ENCODE measurements around the gene KIF26B. TPM values are rescaled to one million over a fixed set of nuclear protein-coding genes. Genes with fewer than 3 reads are reported as not detected.

Gene KIF26B
- total and polyA plus RNA-seq, 2 experiments from 2014 or later, result 0.03 to 0.76 TPM

DNA sequence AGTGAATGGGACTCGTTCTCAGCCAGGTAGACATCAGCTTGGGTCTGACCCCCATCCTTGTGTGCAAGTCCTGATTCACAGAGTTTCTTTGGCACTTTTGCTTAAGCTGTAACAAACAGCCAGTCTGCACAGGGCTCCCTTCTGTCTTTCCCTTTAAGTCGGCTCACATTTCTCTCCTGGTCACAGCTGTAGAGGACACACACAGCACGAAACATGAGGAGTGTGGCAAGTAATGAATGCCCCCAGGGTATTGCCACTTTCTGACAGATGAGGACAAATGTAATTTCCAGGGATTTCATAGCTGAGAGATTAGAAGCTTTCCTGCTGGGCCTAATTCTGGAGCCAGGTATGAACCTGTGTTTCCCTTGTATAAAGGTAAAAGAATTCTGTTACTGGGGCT, 423.5 kb downstream of the KIF26B start:
- H3K27ac Mint-ChIP-seq, result no peak overlapping the region; the same call in 1 of the 2 replicates
- H3K4me2 ChIP-seq, result no peak overlapping the region
- ATAC-seq, result no peak
- no peaks in the 10 kb centered on the region for H3K27me3 ChIP-seq (ENCODE audit: insufficient read depth)
- DNase-seq (ENCODE audit: low spot score), result no peak
- H3K4me1 ChIP-seq (ENCODE audit: insufficient read depth), result no peaks in the 10 kb centered on the region
- no peaks in the 10 kb centered on the region; the same call in 2 of the 3 replicates for H3K4me1 Mint-ChIP-seq
- TF ChIP-seq NANOG (IDR thresholded peaks at IDR 0.05; ENCODE audit: borderline replicate concordance) (no peak), CREB1 (CRISPR knock-in tag; IDR thresholded peaks at IDR 0.05; ENCODE audit: low read depth) (no peak), EZH2phosphoT487 (IDR thresholded peaks at IDR 0.05; ENCODE audit: unreplicated experiment) (no peak), STAT1 (IDR thresholded peaks at IDR 0.05; ENCODE audit: unreplicated experiment) (no peak), ZNF114 (CRISPR knock-in tag; IDR thresholded peaks at IDR 0.05) (no peak), JUNB (IDR thresholded peaks at IDR 0.05; ENCODE audit: unreplicated experiment) (no peak), POLR2AphosphoS5 (IDR thresholded peaks at IDR 0.05; ENCODE audit: low read depth) (no peak), ZNF331 (CRISPR knock-in tag; IDR thresholded peaks at IDR 0.05; ENCODE audit: low read depth) (no peak)
- TF ChIP-seq, protein P1, sequence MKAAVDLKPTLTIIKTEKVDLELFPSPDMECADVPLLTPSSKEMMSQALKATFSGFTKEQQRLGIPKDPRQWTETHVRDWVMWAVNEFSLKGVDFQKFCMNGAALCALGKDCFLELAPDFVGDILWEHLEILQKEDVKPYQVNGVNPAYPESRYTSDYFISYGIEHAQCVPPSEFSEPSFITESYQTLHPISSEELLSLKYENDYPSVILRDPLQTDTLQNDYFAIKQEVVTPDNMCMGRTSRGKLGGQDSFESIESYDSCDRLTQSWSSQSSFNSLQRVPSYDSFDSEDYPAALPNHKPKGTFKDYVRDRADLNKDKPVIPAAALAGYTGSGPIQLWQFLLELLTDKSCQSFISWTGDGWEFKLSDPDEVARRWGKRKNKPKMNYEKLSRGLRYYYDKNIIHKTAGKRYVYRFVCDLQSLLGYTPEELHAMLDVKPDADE (IDR thresholded peaks at IDR 0.05), result no peak
- TF ChIP-seq, protein P2, sequence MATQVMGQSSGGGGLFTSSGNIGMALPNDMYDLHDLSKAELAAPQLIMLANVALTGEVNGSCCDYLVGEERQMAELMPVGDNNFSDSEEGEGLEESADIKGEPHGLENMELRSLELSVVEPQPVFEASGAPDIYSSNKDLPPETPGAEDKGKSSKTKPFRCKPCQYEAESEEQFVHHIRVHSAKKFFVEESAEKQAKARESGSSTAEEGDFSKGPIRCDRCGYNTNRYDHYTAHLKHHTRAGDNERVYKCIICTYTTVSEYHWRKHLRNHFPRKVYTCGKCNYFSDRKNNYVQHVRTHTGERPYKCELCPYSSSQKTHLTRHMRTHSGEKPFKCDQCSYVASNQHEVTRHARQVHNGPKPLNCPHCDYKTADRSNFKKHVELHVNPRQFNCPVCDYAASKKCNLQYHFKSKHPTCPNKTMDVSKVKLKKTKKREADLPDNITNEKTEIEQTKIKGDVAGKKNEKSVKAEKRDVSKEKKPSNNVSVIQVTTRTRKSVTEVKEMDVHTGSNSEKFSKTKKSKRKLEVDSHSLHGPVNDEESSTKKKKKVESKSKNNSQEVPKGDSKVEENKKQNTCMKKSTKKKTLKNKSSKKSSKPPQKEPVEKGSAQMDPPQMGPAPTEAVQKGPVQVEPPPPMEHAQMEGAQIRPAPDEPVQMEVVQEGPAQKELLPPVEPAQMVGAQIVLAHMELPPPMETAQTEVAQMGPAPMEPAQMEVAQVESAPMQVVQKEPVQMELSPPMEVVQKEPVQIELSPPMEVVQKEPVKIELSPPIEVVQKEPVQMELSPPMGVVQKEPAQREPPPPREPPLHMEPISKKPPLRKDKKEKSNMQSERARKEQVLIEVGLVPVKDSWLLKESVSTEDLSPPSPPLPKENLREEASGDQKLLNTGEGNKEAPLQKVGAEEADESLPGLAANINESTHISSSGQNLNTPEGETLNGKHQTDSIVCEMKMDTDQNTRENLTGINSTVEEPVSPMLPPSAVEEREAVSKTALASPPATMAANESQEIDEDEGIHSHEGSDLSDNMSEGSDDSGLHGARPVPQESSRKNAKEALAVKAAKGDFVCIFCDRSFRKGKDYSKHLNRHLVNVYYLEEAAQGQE (IDR thresholded peaks at IDR 0.05; ENCODE audit: unreplicated experiment), result no peak
- TF ChIP-seq, protein P3, sequence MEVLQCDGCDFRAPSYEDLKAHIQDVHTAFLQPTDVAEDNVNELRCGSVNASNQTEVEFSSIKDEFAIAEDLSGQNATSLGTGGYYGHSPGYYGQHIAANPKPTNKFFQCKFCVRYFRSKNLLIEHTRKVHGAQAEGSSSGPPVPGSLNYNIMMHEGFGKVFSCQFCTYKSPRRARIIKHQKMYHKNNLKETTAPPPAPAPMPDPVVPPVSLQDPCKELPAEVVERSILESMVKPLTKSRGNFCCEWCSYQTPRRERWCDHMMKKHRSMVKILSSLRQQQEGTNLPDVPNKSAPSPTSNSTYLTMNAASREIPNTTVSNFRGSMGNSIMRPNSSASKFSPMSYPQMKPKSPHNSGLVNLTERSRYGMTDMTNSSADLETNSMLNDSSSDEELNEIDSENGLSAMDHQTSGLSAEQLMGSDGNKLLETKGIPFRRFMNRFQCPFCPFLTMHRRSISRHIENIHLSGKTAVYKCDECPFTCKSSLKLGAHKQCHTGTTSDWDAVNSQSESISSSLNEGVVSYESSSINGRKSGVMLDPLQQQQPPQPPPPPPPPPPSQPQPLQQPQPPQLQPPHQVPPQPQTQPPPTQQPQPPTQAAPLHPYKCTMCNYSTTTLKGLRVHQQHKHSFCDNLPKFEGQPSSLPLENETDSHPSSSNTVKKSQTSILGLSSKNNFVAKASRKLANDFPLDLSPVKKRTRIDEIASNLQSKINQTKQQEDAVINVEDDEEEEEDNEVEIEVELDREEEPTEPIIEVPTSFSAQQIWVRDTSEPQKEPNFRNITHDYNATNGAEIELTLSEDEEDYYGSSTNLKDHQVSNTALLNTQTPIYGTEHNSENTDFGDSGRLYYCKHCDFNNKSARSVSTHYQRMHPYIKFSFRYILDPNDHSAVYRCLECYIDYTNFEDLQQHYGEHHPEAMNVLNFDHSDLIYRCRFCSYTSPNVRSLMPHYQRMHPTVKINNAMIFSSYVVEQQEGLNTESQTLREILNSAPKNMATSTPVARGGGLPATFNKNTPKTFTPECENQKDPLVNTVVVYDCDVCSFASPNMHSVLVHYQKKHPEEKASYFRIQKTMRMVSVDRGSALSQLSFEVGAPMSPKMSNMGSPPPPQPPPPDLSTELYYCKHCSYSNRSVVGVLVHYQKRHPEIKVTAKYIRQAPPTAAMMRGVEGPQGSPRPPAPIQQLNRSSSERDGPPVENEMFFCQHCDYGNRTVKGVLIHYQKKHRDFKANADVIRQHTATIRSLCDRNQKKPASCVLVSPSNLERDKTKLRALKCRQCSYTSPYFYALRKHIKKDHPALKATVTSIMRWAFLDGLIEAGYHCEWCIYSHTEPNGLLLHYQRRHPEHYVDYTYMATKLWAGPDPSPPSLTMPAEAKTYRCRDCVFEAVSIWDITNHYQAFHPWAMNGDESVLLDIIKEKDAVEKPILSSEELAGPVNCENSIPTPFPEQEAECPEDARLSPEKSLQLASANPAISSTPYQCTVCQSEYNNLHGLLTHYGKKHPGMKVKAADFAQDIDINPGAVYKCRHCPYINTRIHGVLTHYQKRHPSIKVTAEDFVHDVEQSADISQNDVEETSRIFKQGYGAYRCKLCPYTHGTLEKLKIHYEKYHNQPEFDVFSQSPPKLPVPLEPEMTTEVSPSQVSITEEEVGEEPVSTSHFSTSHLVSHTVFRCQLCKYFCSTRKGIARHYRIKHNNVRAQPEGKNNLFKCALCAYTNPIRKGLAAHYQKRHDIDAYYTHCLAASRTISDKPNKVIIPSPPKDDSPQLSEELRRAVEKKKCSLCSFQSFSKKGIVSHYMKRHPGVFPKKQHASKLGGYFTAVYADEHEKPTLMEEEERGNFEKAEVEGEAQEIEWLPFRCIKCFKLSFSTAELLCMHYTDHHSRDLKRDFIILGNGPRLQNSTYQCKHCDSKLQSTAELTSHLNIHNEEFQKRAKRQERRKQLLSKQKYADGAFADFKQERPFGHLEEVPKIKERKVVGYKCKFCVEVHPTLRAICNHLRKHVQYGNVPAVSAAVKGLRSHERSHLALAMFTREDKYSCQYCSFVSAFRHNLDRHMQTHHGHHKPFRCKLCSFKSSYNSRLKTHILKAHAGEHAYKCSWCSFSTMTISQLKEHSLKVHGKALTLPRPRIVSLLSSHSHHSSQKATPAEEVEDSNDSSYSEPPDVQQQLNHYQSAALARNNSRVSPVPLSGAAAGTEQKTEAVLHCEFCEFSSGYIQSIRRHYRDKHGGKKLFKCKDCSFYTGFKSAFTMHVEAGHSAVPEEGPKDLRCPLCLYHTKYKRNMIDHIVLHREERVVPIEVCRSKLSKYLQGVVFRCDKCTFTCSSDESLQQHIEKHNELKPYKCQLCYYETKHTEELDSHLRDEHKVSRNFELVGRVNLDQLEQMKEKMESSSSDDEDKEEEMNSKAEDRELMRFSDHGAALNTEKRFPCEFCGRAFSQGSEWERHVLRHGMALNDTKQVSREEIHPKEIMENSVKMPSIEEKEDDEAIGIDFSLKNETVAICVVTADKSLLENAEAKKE (CRISPR knock-in tag; IDR thresholded peaks at IDR 0.05), result no peak
- TF ChIP-seq, protein P4, sequence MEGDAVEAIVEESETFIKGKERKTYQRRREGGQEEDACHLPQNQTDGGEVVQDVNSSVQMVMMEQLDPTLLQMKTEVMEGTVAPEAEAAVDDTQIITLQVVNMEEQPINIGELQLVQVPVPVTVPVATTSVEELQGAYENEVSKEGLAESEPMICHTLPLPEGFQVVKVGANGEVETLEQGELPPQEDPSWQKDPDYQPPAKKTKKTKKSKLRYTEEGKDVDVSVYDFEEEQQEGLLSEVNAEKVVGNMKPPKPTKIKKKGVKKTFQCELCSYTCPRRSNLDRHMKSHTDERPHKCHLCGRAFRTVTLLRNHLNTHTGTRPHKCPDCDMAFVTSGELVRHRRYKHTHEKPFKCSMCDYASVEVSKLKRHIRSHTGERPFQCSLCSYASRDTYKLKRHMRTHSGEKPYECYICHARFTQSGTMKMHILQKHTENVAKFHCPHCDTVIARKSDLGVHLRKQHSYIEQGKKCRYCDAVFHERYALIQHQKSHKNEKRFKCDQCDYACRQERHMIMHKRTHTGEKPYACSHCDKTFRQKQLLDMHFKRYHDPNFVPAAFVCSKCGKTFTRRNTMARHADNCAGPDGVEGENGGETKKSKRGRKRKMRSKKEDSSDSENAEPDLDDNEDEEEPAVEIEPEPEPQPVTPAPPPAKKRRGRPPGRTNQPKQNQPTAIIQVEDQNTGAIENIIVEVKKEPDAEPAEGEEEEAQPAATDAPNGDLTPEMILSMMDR (conservative IDR thresholded peaks at IDR 0.05; ENCODE audit: low read depth in 2 of 2), result no peak
- H4K20me1 ChIP-seq (replicated peaks; ENCODE audit: insufficient read depth), result no peaks in the 10 kb centered on the region
- no peaks in the 10 kb centered on the region for H3K79me2 ChIP-seq (replicated peaks; ENCODE audit: insufficient read depth)
- no peaks in the 10 kb centered on the region for H3K9me3 Mint-ChIP-seq
- H3K4me3 ChIP-seq, result no peak overlapping the region
- H3K36me3 Mint-ChIP-seq (ENCODE audit: low read depth), result no peaks in the 10 kb centered on the region
- H3F3A ChIP-seq (replicated peaks; ENCODE audit: low read depth), result no peaks in the 10 kb centered on the region
- H3K9me2 ChIP-seq (ENCODE audit: insufficient read depth), result no peaks in the 10 kb centered on the region
- H3K36me3 ChIP-seq (ENCODE audit: insufficient read depth), result no peaks in the 10 kb centered on the region
- H3K27me3 Mint-ChIP-seq (ENCODE audit: insufficient read depth, low read depth, poor library complexity), result peaks cover 2% of the 10 kb centered on the region
- no peak overlapping the region for H3K27ac ChIP-seq (ENCODE audit: low read depth)
- no peak overlapping the region for H3K4me3 Mint-ChIP-seq
- H2AFZ ChIP-seq, result no peak overlapping the region
